ENCODE measurements around the gene MAD2L1. TPM values are rescaled to one million over a fixed set of nuclear protein-coding genes. Genes with fewer than 3 reads are reported as not detected.

Gene MAD2L1
- total and polyA plus RNA-seq, 2 experiments from 2014 or later = 80.2 to 139 TPM

DNA sequence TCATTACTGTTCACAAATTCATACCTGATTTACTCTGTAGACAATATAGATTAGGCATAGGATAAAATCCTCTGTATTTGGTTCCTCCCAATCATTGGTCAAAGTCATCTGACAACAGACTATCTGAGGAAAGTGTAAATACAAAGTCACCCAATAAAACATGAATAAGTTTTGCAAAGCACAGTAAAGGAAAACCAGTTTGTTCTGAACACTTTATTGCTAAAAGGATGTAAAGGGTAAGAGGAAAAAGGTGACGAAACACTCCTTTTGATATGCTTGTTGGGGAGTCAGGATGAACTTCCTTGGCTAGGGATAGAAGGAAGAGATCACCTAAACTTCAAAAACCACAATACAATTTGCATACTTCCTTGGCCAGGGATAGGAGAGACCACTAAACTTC, 10.9 kb downstream of the MAD2L1 start:
- Histone ChIP-seq H3K27ac (ENCODE audit: low read depth) (no peak overlapping the region), H3K9me2 (ENCODE audit: insufficient read depth) (no peaks in the 10 kb centered on the region), H3K4me2 (no peak overlapping the region), H3K4me3 (no peak overlapping the region), H3K36me3 (ENCODE audit: insufficient read depth) (peaks cover 17% of the 10 kb centered on the region), H3K27me3 (ENCODE audit: insufficient read depth) (no peaks in the 10 kb centered on the region), H3K4me1 (ENCODE audit: insufficient read depth) (0 out of 2 replicates have a peak, but pooled peaks cover 8% of the 10 kb centered on the region), H4K20me1 (replicated peaks; ENCODE audit: insufficient read depth) (peaks cover 9% of the 10 kb centered on the region), H3K79me2 (replicated peaks; ENCODE audit: insufficient read depth) (no peaks in the 10 kb centered on the region), H3F3A (replicated peaks; ENCODE audit: low read depth) (no peaks in the 10 kb centered on the region), H2AFZ (no peak overlapping the region)
- TF ChIP-seq ZNF114 (CRISPR knock-in tag; IDR thresholded peaks at IDR 0.05) (no peak), REST (IDR thresholded peaks at IDR 0.05; ENCODE audit: unreplicated experiment) (no peak), NANOG (IDR thresholded peaks at IDR 0.05; ENCODE audit: borderline replicate concordance) (no peak)
- TF ChIP-seq, protein P1, sequence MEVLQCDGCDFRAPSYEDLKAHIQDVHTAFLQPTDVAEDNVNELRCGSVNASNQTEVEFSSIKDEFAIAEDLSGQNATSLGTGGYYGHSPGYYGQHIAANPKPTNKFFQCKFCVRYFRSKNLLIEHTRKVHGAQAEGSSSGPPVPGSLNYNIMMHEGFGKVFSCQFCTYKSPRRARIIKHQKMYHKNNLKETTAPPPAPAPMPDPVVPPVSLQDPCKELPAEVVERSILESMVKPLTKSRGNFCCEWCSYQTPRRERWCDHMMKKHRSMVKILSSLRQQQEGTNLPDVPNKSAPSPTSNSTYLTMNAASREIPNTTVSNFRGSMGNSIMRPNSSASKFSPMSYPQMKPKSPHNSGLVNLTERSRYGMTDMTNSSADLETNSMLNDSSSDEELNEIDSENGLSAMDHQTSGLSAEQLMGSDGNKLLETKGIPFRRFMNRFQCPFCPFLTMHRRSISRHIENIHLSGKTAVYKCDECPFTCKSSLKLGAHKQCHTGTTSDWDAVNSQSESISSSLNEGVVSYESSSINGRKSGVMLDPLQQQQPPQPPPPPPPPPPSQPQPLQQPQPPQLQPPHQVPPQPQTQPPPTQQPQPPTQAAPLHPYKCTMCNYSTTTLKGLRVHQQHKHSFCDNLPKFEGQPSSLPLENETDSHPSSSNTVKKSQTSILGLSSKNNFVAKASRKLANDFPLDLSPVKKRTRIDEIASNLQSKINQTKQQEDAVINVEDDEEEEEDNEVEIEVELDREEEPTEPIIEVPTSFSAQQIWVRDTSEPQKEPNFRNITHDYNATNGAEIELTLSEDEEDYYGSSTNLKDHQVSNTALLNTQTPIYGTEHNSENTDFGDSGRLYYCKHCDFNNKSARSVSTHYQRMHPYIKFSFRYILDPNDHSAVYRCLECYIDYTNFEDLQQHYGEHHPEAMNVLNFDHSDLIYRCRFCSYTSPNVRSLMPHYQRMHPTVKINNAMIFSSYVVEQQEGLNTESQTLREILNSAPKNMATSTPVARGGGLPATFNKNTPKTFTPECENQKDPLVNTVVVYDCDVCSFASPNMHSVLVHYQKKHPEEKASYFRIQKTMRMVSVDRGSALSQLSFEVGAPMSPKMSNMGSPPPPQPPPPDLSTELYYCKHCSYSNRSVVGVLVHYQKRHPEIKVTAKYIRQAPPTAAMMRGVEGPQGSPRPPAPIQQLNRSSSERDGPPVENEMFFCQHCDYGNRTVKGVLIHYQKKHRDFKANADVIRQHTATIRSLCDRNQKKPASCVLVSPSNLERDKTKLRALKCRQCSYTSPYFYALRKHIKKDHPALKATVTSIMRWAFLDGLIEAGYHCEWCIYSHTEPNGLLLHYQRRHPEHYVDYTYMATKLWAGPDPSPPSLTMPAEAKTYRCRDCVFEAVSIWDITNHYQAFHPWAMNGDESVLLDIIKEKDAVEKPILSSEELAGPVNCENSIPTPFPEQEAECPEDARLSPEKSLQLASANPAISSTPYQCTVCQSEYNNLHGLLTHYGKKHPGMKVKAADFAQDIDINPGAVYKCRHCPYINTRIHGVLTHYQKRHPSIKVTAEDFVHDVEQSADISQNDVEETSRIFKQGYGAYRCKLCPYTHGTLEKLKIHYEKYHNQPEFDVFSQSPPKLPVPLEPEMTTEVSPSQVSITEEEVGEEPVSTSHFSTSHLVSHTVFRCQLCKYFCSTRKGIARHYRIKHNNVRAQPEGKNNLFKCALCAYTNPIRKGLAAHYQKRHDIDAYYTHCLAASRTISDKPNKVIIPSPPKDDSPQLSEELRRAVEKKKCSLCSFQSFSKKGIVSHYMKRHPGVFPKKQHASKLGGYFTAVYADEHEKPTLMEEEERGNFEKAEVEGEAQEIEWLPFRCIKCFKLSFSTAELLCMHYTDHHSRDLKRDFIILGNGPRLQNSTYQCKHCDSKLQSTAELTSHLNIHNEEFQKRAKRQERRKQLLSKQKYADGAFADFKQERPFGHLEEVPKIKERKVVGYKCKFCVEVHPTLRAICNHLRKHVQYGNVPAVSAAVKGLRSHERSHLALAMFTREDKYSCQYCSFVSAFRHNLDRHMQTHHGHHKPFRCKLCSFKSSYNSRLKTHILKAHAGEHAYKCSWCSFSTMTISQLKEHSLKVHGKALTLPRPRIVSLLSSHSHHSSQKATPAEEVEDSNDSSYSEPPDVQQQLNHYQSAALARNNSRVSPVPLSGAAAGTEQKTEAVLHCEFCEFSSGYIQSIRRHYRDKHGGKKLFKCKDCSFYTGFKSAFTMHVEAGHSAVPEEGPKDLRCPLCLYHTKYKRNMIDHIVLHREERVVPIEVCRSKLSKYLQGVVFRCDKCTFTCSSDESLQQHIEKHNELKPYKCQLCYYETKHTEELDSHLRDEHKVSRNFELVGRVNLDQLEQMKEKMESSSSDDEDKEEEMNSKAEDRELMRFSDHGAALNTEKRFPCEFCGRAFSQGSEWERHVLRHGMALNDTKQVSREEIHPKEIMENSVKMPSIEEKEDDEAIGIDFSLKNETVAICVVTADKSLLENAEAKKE (CRISPR knock-in tag; IDR thresholded peaks at IDR 0.05) = no peak
- H3K4me3 Mint-ChIP-seq = no peak overlapping the region
- no peaks in the 10 kb centered on the region for H3K9me3 Mint-ChIP-seq
- DNase-seq (ENCODE audit: low spot score) (no peak), ATAC-seq (no peak)
- peaks cover 5% of the 10 kb centered on the region; the same call in 2 of the 3 replicates for H3K4me1 Mint-ChIP-seq
- H3K27me3 Mint-ChIP-seq (ENCODE audit: insufficient read depth, low read depth, poor library complexity) = peaks cover 2% of the 10 kb centered on the region
- no peak overlapping the region for H3K27ac Mint-ChIP-seq
- peaks cover 31% of the 10 kb centered on the region for H3K36me3 Mint-ChIP-seq (ENCODE audit: low read depth)

Measured in GM23338 (cell line).